DMS153 treated with DMSO at 0.1 percent for 48 hours (cell line): Measurements from ENCODE around the gene SCRT2.

Experiments used
- DNase-seq: peaks from one replicate; lab custom pipeline; 2025; ENCODE audit not compliant: unreplicated experiment; lab: John Stamatoyannopoulos, UW

SCRT2 gene

DNA sequence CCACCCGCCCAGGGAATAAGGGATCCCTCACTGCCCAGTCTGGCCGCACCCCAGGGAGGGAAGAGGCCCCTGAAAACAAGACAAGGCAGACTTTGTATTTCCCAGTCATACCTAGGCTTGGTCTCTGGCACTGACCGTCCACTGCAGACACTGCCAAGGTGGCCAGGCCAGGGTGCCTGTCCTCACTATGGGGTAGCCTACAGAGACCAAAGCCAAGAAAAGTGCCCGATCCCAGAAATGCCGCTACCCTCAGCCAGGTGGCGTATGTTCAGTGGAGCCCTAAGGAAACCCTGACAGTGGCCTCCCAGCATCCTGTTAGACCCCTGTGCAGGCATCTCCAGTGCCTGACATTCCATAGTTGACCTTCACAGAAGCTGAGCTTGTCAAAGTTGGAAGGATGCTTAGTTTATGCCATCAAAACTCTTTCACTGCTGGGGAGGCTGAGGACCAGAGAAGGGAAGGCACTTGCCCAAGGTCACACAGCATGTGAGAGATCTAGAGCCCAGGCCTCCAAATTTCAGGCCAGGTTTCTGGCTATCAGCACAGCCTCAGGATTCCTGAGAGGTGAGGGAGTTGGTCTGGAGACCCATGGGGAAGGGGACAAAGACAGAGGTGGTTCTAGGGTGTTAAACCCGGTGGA lies 2.5 kb downstream of the SCRT2 start:
- no peak for DNase-seq

DNA sequence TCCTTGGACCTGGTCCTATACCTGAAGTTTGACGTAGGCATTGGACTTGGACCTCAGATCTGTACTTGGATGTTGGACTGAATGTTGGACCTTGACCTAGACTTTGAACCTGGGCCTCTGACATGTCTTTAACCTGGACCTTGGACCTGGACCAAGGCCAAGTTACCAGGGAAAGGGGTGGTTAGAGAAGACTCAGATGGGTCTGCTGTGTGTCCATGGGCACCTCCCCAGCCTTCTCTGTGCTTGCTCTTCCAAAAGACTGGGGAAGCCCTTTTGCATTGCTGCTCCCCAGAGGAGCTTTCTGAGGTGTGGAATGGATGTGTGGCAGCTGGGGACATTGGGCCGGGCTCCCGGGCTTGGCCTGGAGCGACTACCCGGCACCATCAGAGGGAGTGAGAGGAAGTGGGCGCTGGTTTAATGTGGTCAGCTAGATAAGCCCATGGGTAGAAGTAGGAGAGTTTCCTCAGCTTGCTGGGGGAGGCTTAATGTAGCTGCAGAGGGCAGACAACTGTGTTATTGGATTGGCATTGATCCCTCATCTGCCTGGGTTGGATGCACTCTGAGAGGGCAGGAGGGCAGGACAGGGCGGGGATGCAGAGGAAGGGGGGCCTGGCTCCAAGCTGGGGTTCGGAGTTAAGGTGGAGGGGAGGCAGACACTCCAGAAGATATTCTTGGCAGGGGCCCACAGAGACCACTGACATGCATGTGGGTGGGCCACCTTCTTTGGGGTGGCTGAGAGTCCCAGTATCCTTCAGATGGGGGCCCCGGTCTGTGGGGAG lies 4.2 kb downstream of the SCRT2 start:
- DNase-seq = no peak

DNA sequence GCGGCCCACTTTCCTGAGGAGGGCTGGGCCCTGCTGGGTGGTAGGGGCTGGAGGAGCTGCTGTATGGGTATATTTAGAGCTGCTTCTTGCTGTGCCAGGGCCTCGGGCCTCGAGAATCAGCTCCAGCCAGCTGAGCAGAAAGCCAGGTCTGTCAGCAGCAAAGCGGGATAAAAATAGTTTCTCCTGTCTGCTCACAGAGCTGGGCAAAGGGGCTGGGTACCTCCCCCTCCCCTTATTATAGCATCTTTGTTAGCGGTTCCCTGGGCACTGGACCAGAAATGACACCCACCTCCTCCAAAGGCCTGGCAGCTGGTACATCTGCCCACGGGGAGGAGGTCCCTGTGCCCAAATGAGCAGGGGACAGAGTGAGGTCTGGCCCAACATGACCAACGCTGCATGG lies 6.0 kb downstream of the SCRT2 start:
- no peak for DNase-seq

DNA sequence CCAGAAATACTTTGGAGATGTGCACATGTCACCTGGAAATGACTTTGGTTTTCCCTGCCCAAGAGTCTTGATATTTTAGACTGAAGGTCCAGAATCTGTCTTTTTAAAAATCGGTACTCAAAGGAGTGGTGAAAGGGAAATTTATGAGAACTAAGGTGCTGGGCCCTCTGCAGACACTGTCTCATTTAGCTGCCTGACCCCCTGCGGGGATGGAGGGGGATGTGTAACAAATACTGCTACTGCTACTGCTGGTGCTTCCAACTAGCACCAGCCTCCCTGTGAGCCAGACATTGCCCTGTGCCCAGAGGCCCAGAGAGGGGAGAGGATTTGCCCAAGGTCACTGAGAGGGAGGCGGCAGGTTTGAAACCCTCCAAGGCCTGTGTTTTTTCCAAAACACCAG lies 7.0 kb downstream of the SCRT2 start:
- no peak for DNase-seq

DNA sequence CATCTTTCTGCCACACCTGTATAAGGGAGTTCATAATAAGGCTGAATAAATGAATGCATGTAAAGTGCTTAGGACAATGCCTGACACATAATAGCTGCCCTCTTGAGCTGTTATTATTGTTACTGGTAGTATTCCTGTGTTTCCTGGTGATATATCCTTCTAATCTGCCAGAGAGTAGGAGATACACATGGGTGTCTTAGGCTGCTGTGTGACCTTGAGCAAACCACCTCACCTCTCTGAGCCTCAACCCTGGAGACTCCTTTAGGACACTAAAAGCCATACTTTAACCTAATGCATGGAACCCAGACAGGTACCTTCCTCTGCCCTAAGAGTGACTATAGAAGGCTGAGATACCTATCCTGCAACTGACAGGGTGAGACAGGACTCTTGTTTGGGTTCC lies 7.6 kb downstream of the SCRT2 start:
- no peak for DNase-seq

DNA sequence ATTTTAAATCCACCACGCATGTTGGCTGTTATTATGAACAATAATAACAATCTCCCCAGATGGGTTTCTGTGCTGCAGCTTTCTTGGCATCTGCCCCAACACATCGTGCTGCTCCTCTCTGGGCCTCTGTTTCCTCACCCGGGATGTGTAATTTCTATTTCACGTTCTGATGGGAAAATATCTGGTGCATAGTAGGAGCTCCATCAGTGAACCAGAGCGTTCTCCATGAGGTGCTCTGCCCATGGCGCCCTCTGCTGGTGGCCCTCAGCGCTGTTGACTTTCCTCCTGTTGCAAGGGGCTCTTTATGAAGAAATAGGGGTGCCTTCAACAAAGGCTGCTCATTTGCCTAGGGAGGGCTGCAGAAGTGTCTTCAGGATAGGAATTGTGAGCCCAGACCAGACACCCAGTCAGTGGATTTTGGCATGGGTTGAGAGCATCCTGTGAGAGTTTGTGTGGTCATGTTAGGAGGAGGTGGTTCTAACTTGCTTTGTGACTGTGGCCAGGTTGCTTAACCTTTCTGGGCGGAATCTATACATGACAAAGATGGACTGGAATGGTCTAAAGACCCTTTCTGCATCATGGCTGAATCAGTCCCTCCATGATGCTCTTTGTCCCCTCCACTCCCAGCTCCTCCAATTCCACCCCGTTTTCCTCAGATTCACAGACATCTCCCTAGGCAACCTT lies 8.1 kb downstream of the SCRT2 start:
- DNase-seq = no peak

DNA sequence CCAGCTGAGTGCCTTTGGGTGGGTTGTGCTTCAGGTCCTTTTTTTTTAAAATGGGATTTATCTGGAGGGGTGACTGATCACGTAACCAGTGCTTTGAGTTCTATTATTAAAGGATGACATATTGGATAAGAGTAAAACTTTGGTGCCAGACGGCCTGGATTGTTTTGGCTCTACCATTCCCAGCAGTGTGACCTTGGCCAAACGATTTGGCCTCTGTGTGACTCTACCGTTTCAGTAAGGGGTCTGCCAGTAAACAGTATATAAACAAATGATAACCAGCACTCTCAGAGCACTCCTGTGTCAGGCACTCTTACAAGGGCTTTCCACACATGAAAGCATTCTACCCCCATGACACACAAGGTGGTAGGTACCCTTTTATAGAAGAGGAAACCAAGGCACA lies 8.7 kb downstream of the SCRT2 start:
- no peak for DNase-seq

DNA sequence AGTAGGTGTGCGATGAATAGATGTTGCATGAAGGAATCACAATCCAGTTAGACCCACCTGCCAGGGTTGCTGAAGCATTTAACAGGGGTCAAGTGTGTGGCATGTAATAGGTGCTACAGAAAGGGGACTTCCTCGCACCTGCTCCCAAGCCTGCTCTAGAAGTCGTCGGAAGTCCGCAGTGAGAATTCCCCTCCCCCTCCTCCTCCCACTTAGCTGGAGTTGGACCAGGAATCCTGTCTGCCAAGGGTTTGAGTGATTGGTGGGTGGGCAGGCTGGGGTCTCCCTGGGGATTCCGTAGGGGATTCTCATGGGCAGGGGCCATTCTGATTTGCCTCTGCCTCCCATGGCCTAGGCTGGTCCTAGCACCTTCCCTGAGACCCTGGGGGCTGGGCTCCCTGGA lies 10.3 kb downstream of the SCRT2 start:
- DNase-seq = no peak

DNA sequence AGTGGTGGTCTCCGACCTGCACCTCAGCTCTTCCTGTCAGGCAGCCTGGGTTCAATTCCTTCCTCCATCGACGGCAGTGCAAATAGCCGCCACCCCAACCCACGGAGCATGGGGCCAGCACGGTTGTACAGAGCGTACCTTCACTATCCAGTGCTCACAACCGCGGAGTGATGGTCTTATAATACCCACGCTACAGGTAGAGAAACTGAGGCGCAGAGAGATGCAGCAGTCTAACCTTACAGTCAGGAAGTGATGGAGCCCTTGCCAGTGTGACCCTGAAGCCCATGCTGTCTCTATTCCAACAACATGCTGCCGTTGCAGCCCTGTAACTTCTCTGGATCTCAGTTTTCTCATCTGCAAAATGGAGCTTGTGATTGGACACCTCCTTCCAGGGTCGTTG lies 11.0 kb downstream of the SCRT2 start:
- no peak for DNase-seq

DNA sequence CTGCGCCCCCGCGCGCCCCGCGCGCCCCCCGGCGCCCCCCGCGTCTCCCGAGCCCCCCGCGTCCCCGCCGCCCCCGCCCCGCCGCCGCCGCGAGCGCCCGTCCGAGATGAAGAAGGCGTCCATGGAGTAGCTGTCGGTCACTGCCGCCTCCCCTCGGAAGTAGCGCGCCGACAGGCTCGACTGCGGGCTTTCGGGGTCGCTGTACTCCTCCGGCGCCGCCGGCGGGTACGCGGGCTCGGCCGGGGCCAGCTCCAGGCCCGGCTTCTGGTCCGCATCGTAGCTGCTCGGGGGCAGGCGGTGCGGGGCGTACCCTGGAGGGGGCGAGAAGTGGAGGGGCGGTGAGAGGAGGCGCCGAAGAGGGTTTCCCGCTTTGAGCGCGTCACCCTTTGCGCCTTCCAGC lies 11.5 kb downstream of the SCRT2 start:
- DNase-seq = no peak

DNA sequence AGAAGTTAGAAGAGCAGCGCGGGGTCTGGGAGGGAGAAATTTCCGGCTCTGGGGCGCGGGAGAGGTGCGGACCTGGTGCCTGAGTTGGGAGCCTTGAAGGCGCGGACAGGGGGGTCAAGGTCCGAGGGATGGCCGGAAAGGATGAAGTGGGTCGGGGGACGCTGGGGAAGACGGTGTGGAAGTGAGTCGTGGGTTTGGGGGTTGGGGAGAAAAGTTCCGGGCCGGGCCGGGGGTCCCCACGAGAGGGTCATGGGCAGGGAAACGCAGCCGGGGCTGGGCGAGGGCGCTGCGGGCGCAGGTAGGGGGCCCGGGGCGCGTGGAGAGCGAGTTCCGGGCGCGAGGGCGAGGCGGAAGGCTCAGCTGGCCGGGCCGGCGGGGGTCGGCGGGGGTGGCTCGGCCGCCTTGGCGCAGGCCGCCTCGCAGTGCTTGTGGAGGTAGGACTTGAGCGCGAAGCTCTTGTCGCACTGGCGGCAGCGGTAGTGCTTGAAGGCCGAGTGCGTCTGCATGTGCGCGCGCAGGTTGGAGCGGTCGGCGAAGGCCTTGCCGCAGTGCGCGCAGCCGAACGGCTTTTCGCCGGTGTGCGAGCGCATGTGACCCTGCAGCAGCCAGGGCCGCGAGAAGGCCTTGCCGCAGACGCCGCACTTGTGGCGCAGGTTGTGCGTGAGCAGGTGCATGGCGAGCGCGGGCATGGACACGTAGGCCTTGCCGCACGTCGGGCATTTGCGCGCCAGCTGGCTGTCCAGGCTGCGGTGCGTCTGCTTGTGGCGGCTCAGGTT lies 12.1 kb downstream of the SCRT2 start:
- DNase-seq = no peak

DNA sequence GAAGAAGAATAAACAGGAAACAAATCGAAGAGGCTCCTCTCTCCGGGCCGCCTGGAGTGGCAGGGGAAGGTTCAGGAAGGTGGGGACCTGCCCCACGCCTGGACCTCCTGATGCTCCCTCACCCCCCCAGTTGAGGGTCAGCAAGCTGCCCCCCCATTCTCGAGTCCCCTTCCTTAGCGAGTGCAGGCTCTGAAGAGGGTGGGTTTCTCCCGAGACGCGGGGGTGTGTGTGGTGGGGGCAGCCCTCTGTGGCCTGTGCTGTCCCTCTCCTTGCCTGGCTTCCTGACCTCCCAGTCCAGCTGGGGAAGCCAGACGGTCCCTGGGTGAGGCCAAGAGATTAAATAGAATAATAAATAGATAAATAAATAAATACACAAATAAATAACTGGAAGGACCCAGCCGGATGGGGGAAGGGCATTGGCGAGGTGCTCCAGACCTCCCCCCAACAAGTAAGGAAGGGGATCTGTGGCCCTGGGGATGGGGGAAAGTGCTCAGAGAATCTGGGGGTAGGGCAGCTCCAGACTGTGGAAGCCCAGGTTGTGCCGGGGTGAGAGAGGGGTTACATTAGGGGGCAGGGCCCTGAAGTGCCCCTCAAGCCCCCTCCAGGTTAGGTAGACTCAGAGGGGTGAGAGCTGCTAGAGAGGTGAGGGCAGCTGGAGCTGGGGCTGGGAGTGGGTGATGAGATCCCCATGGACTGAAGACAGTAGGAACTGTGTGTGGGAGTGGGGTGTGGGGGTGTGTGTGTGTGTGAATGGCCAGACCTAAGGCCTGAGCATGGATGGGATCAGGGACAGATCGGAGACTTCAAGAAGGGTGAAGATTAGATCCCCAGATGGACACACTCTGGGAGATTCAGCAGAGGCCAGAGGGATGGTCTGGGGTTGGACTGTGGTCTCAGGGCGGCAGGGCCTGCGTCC lies 13.1 kb downstream of the SCRT2 start:
- DNase-seq = no peak

DNA sequence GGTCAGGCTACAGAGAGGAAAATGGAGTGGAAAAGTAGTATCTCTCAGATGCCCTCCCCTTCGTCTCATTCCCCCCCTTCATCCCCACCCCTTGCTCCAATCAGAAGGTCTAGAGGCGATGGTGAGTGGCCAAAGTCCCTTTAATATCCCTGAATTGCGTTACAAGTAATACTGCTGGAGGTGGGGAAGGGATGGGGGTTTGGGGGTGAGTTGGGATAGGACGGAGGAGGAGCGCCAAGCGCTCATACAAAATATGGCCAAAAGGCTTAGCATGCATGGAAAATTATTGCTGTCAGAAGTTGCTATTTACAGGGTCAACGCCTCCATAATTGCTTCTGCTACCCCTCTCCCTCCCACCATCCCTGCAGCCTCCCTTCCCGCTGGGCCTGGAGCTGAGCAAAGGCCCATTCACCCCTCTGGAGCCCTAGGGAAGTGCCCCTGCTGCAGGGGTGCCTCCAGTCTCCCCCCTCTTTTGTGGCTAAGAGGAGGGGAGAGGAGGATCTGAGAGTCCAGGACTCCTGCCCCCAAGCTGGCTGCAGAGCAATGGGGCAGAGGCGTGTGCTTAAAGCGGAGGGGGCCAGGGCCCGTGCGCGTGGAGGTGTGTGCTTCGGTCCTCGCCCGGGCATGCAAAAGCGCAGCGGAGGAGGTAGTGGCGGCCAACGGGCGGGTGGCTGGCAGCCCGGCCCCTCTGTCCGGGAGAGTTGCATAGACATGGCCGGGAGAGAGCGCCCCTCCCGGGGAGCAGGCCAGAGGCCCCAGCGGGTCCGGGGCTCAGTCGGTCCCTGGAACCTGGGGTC lies 13.9 kb downstream of the SCRT2 start:
- no peak for DNase-seq

DNA sequence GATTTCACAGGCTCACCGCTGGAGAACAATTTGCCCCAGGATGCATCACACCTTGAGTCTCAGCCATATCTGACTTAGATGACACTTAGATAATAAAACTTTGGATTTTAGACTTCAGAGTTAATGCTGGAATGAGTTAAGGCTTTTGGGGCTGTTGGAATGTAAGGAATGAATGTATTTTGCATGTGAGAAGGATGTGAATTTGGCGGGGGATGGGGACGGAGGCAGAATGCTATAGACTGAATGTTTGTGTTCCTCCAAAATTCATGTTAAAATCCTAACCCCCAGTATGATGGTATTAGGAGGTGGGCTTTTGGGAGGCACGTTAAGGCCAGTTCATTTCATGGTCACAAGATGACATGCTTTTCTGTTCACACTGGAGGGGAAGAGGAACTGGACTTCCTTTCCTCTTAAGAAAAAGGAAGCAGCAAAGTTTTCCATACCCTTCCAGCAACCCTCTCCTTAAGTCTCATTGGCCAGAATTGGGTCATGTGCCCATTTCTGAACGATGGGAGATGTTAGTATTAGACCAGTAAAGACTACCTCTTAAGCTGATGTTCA lies 16.8 kb downstream of the SCRT2 start:
- no peak for DNase-seq

DNA sequence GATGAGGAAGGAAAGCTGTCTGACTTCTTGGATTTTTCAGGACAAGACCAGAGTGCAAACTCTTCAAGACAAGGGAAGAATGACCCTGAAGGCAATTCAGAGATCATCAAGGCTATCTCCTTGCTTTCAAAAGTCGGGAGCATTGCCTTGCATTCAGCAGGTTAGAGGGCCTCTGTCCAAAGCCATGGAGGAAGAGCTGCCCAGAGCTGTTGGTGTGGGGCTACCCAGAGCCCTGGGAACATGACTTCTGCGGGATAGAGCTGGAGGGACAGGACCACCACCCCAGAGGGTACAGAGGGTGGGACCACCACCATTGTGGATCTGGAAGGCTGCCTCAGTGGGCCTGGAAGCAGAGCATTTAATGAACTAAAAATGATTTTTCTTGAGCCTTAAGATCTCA lies 17.4 kb downstream of the SCRT2 start:
- DNase-seq = no peak

DNA sequence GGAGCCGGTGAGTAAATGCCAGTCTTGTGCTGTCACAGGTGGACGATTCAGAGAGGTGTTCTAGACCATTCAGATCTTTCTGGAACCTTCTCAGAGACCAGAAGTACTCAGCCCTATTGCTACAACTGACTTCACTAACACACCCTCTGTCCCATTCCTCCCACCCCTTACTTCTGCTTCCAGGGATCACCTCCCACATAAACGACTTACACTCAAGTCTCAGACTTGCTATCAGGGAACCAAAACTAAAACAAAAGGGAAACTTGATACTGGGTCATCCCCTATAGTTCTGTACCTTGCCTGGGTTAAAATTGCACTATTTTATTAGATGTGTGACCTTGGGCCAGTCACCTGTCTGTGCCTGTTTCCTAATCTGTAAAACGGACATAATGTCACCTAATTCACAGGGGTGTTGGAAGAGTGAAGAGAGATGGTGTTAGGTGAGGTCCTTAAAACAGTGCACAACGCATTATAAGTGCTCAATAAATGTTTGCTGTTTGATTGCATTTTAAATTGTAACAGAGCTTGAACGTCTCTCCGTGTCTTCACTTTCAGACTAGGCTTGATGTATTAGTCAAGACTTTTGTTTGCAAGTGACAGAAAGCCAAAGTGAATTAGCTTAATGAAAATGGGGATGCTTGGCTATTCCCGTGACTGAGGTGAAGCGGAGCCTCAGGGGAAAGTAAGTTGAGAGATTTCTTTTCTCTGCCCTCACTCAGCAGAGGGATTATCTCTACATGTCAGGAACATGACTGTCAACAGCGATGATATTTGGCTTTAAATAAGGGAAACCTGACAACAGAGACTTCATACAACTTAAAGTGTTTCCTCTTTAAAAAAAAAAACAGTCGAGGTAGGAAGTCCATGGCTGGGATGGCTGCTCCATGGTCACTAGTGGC lies 19.6 kb downstream of the SCRT2 start:
- DNase-seq = no peak

DNA sequence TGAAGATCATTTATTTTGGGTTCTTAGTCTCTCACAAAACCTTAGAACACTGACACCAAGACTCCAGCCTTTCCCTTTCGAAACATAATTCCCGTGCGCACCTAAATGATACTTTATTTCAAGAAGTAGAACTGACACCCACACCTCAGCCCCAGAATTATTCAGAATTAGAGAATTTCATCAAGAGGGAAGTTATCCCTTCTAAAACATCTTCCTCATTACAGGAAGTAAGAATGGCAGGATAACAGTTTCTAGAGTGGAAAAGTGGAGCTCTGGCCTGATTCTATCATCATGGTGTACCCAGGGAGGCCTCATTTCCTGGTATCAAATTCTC lies 21.2 kb downstream of the SCRT2 start:
- DNase-seq = no peak

DNA sequence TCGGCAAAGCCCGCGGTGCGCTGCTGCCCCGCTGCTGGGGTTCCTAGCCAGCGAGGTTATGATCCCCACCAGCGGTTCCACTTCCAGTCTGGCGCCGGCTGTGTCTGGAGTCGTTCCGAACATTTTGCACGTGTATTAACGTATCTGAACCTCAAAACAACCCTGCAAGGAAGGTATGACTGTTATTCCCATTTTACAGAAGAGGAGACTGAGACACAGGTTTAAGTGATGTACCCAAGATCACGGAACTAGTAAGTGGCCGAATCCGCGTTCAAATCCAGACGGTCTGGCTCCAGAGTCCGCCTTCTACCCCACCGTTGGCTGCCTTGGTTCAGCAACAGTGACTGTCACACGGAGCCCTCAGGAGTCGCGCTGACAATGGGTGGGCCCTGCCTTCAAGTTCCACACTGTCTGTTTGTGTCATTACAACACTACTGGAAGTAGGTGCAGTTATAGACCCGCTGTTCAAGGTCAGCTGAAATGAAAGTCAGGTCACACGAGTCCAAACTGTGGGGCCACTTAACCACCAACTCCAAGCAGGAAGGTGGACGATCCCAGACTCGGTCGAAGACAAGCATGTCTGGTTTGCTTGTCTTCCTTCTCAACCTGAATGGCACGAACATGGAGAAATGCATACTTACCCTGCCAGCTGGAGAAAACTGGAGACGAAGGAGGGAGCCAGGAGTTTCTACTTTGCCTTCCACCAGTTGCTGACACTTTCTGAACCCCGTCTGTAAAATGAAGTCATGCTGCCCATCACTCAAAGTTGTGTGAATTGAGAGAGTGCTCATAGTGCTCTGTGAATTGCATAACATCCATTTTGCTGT lies 21.8 kb downstream of the SCRT2 start:
- DNase-seq = no peak
